ENCODE measurements around the gene TLR7.

DNA sequence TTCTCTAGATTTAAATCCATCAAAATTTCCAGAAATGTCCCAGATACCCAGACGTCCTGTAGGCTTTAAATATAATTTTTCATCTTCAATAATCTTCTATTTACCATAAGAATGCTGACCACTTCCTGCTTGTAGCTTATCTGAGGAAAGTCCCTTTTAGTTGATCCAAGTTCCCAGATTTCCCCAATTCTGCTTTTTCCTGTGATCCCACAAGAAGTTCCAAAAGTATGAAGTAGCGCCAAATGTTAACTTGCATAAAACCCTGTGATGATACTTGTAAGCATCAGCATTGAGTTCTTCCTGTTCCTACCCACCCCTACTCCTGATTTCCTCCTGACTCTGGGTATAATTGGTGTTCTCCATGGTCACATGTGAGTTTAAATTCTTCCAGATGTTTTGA lies 29.0 kb downstream of the TLR7 start:
- TF ChIP-seq, protein P1, sequence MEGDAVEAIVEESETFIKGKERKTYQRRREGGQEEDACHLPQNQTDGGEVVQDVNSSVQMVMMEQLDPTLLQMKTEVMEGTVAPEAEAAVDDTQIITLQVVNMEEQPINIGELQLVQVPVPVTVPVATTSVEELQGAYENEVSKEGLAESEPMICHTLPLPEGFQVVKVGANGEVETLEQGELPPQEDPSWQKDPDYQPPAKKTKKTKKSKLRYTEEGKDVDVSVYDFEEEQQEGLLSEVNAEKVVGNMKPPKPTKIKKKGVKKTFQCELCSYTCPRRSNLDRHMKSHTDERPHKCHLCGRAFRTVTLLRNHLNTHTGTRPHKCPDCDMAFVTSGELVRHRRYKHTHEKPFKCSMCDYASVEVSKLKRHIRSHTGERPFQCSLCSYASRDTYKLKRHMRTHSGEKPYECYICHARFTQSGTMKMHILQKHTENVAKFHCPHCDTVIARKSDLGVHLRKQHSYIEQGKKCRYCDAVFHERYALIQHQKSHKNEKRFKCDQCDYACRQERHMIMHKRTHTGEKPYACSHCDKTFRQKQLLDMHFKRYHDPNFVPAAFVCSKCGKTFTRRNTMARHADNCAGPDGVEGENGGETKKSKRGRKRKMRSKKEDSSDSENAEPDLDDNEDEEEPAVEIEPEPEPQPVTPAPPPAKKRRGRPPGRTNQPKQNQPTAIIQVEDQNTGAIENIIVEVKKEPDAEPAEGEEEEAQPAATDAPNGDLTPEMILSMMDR (IDR thresholded peaks at IDR 0.05) = no peak
- no peak for TF ChIP-seq POLR2A (IDR thresholded peaks at IDR 0.05)

Data from uterus (tissue), 2 donors.